Fibroblast of villous mesenchyme (primary cell): Measurements from ENCODE around the gene INAVA. TPM values are rescaled to one million over a fixed set of nuclear protein-coding genes. Genes with fewer than 3 reads are reported as not detected.

ENCODE experiments used
- DNase-seq: peaks from one replicate; pipeline ENCODE4 v3.0.0-alpha.2; 2010; ENCODE audit warnings: low read depth
- H3K4me3 ChIP-seq: 2 replicates; pipeline ENCODE4 v1.5.1; 2011; ENCODE audit warnings: low read depth, mild to moderate bottlenecking, low read length
- total RNA-seq: library from RNA; depleted of rRNA; stranded (reverse); fragments of >200 nt; gene quantifications from 2 replicates; pipeline ENCODE4 v1.2.3, GENCODE V29; 2012
- TF ChIP-seq, protein P1 (sequence below): IDR thresholded peaks from 2 replicates; pipeline ENCODE4 v1.5.1; 2012; ENCODE audit warnings: low read depth, mild to moderate bottlenecking, low read length; ENCODE audit not compliant: insufficient read depth

INAVA gene
- total RNA-seq, 1 donor = not detected

DNA sequence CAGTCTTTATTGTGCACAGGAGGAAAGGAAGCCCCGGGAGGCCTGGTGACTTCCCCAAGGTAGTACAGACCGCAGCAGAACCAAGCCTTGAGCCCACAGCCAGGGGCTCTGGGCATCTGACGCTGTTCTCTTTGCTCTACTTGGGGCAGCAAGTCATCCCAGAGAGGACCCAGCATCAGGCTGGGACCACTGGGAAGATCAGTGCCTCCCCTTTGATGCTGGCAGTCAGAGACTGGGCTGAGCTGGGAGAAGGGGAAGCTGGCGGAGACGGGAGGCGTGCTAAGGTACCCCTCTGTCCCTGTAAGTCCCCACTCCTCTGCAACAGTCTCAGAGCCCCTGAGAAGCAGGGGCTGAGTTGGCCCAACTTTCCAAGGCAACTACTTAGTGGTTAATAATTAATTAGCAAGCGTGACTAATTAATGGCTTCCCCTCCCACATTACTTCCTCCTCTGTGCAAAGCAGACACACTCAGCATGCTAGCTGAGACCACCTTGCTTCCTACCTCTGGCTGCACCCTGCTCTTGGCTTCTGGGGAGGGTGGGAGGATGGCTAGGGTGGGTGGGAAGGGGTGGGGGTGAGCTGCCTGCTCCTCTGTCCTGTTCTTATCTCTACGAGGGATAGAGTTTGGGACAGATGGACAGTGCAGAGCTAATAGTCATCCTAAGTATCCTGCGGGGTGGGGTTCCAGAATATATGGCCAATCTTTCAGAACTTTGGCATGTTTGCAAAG lies 1.3 kb downstream of the INAVA start:
- H3K4me3 ChIP-seq = no peak overlapping the region
- TF ChIP-seq, protein P1, sequence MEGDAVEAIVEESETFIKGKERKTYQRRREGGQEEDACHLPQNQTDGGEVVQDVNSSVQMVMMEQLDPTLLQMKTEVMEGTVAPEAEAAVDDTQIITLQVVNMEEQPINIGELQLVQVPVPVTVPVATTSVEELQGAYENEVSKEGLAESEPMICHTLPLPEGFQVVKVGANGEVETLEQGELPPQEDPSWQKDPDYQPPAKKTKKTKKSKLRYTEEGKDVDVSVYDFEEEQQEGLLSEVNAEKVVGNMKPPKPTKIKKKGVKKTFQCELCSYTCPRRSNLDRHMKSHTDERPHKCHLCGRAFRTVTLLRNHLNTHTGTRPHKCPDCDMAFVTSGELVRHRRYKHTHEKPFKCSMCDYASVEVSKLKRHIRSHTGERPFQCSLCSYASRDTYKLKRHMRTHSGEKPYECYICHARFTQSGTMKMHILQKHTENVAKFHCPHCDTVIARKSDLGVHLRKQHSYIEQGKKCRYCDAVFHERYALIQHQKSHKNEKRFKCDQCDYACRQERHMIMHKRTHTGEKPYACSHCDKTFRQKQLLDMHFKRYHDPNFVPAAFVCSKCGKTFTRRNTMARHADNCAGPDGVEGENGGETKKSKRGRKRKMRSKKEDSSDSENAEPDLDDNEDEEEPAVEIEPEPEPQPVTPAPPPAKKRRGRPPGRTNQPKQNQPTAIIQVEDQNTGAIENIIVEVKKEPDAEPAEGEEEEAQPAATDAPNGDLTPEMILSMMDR = no peak
- no peak for DNase-seq

DNA sequence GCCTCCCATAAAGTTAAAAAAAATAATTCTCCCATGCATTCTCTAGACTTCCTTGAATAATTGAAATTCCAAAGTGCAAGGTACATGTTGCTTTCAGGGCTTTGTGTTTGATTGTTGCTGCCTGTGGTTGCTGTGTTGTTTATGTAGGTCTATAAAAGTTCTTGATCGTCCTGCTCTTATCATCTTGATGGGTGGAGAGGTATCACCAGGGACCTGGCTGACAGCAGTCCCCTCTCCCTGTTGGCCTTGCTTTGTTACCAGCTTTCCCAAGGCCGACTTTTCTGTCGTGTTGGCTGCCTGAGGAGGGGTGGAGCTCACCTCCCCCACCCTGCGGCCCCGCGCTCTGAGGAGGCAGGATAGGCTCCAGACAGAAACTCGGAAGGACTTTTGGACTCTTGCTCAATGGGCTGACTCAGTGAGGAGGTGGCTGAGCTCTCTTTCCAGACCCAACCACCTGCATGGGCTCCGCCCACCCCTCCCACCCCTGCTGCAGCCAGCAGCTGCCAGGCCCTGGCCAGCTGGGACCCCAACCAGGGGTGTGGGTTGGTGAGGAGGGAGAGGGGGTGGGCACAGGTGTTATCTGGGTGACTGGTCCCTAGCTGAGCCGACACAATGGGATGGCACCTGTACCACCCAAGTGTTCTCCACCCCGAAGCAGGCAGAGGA lies 2.0 kb downstream of the INAVA start:
- H3K4me3 ChIP-seq = no peak overlapping the region
- TF ChIP-seq, protein P1 = no peak
- DNase-seq = peak; percentile 80

DNA sequence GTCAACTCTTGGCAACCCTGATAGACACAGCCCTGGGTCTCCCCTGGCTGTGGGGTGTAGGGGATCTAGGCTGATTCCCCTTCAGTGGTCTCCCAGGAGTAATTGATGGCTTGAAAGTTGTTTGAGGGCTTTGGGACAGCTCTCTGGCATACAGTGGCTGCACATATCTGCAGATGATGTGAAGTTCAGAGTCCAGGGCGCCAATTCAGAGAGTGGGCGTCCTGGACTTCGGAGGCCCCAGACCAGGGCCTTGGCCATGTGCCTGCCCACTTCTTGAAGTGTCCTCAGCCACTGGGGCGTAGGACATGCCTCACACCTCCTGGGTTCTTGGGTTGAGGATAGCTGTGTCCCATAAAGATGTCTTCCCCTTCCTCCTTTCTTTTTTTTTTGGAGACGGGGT lies 2.6 kb downstream of the INAVA start:
- TF ChIP-seq, protein P1 = no peak
- H3K4me3 ChIP-seq = no peak overlapping the region
- DNase-seq = no peak

DNA sequence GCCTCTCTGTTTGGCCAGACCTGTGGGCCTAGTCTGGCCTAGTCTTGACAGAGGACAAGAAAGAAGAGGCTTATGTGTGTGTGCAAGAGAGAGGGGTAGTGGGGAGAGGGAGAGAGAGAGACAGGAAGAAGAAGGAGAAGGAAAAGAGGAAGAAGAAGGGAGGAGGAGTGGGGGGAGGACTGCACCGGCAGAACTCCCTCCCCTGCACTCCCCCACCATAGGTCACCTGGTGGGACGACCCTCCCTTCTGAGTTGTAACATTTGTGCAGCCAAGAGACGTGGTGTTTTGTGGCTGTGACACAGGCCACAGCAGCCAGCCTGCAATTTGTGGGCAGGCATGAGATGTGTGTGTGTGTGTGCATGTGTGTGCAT lies 4.3 kb downstream of the INAVA start:
- no peak overlapping the region for H3K4me3 ChIP-seq
- no peak for DNase-seq
- TF ChIP-seq, protein P1 = no peak

GRCh38 chr1:200899451-200899915 lies 4.8 kb downstream of the INAVA start:
- H3K4me3 ChIP-seq = no peak overlapping the region
- no peak for DNase-seq
- TF ChIP-seq, protein P1 = no peak

- TF ChIP-seq, protein P1 = no peak
- H3K4me3 ChIP-seq = no peak overlapping the region
- DNase-seq = no peak
Observed at GRCh38 chr1:200899954-200900867, 5.5 kb downstream of the INAVA start.
